Activated CD4-positive, alpha-beta T cell treated with anti-CD3 and anti-CD28 coated beads, Interleukin-2, amount 50 U/mL, for 16 hours (primary cell): Measurements from ENCODE around the gene FAR2.
"Not testable (repeated sequence)": the region's sequence is repeated elsewhere in the genome, so short reads cannot be mapped to it uniquely, and the experiment has no call there.

Experiments
- DNase-seq: peaks from one replicate; pipeline ENCODE4 v3.0.0-alpha.2; 2020

Gene FAR2

GRCh38 chr12:29286081-29286790 is 137.2 kb downstream of the FAR2 start:
- DNase-seq = no peak

GRCh38 chr12:29287622-29288021 is 138.5 kb downstream of the FAR2 start:
- DNase-seq = no peak

- DNase-seq = no peak
Measured at GRCh38 chr12:29288031-29288430, 139.0 kb downstream of the FAR2 start.

GRCh38 chr12:29290475-29290874 is 141.4 kb downstream of the FAR2 start:
- not testable (repeated sequence) for DNase-seq

- no peak for DNase-seq
Measured at GRCh38 chr12:29291226-29291625, 142.1 kb downstream of the FAR2 start.

- no peak for DNase-seq
Measured at GRCh38 chr12:29299633-29300032, 150.6 kb downstream of the FAR2 start.

- no peak for DNase-seq
Measured at GRCh38 chr12:29301114-29301513, 152.0 kb downstream of the FAR2 start.

GRCh38 chr12:29304388-29304787 is 155.3 kb downstream of the FAR2 start:
- DNase-seq = no peak

GRCh38 chr12:29306266-29306665 is 157.2 kb downstream of the FAR2 start:
- DNase-seq = no peak

- DNase-seq = no peak
Measured at GRCh38 chr12:29306682-29307081, 157.6 kb downstream of the FAR2 start.

- DNase-seq = no peak
Measured at GRCh38 chr12:29309320-29309902, 160.3 kb downstream of the FAR2 start.

GRCh38 chr12:29310899-29311298 is 161.8 kb downstream of the FAR2 start:
- DNase-seq = no peak

- no peak for DNase-seq
Measured at GRCh38 chr12:29314416-29314815, 165.3 kb downstream of the FAR2 start.

GRCh38 chr12:29316752-29317151 is 167.7 kb downstream of the FAR2 start:
- no peak for DNase-seq

- peak; percentile 71 for DNase-seq
Measured at GRCh38 chr12:29317556-29318363, 168.7 kb downstream of the FAR2 start.

- no peak for DNase-seq
Measured at GRCh38 chr12:29320295-29321085, 171.4 kb downstream of the FAR2 start.

- DNase-seq = no peak
Measured at GRCh38 chr12:29322157-29322556, 173.1 kb downstream of the FAR2 start.

GRCh38 chr12:29329411-29329810 is 180.3 kb downstream of the FAR2 start:
- no peak for DNase-seq

GRCh38 chr12:29333178-29333577 is 184.1 kb downstream of the FAR2 start:
- DNase-seq = no peak

GRCh38 chr12:29334937-29335336 is 185.9 kb downstream of the FAR2 start:
- DNase-seq = no peak

GRCh38 chr12:29337325-29337724 is 188.2 kb downstream of the FAR2 start:
- no peak for DNase-seq

- DNase-seq = no peak
Measured at GRCh38 chr12:29343022-29343799, 194.1 kb downstream of the FAR2 start.
